Right lobe of liver (tissue), 5 donors: ENCODE data around the gene ASPSCR1. TPM values are rescaled to one million over a fixed set of nuclear protein-coding genes. Genes with fewer than 3 reads are reported as not detected.

Experiments
- total RNA-seq, 6 experiments: library from RNA; depleted of rRNA in 2 of 6; stranded (reverse); fragments of >200 nt in 2 of 6; fragmentation: NEBNext Ultra II Directional in 3 of 6; extraction: Animal tissue kit (Norgen Biotek cat#: 25700) in 3 of 6; gene quantifications; one replicate each; pipeline versions ENCODE4 v1.1.0 to v1.2.4, GENCODE V29; 2016 to 2023
- donor health status: DM: no; HTN: no; CAD: no.
- donor health status: DM: no; HTN: no; CAD: no.
- donor health status: DM: no; HTN: yes; CAD: no.
- donor health status: DM: no; HTN: yes; CAD: no.

Gene ASPSCR1
- total RNA-seq, 6 experiments from 2014 or later: 24.4 to 55.6 (median 32.9) TPM

Other genes starting within 250 kb of the ASPSCR1 start
- 100 to 1,000 TPM in 2 of 6 experiments, 10 to 100 TPM in 4; 39.5 to 146 (median 68.5) TPM for gene GCGR, start 173.5 kb upstream of the ASPSCR1 start, total RNA-seq
- gene MCRIP1, start 144.3 kb upstream of the ASPSCR1 start, total RNA-seq: 10 to 100 TPM; 19.0 to 32.6 (median 25.7) TPM
- gene PPP1R27, start 142.6 kb upstream of the ASPSCR1 start, total RNA-seq: under 1 TPM in 3 of 6 experiments, not detected in 3; 0.27 to 0.62 (median 0.40) TPM
- gene P4HB, start 117.1 kb upstream of the ASPSCR1 start, total RNA-seq: 1,000 to 10,000 TPM in 5 of 6 experiments, 100 to 1,000 TPM in 1; 856 to 5,039 (median 1,455) TPM
- gene ARHGDIA, start 106.3 kb upstream of the ASPSCR1 start, total RNA-seq: 100 to 1,000 TPM in 5 of 6 experiments, 10 to 100 TPM in 1; 92.4 to 162 (median 137) TPM
- 10 to 100 TPM; 11.6 to 20.3 (median 18.8) TPM for gene ALYREF, start 86.0 kb upstream of the ASPSCR1 start, total RNA-seq
- 100 to 1,000 TPM in 1 of 6 experiments, 10 to 100 TPM in 5; 54.3 to 101 (median 73.3) TPM for gene ANAPC11, start 85.9 kb upstream of the ASPSCR1 start, total RNA-seq
- 1 to 10 TPM in 2 of 6 experiments, under 1 TPM in 2, not detected in 2; 0.12 to 1.5 (median 0.87) TPM for gene NPB, start 75.4 kb upstream of the ASPSCR1 start, total RNA-seq
- 100 to 1,000 TPM in 1 of 6 experiments, 10 to 100 TPM in 5; 63.5 to 103 (median 89.3) TPM for gene PCYT2, start 66.2 kb upstream of the ASPSCR1 start, total RNA-seq
- gene SIRT7, start 59.5 kb upstream of the ASPSCR1 start, total RNA-seq: 10 to 100 TPM in 4 of 6 experiments, 1 to 10 TPM in 2; 7.4 to 15.0 (median 12.2) TPM
- gene MAFG, start 49.9 kb upstream of the ASPSCR1 start, total RNA-seq: 10 to 100 TPM in 2 of 6 experiments, 1 to 10 TPM in 4; 7.4 to 12.9 (median 9.2) TPM
- gene PYCR1, start 40.3 kb upstream of the ASPSCR1 start, total RNA-seq: 10 to 100 TPM in 1 of 6 experiments, 1 to 10 TPM in 5; 3.2 to 10.6 (median 5.1) TPM
- not detected for gene MYADML2, start 30.4 kb upstream of the ASPSCR1 start, total RNA-seq
- 1 to 10 TPM; 1.2 to 7.6 (median 3.0) TPM for gene NOTUM, start 16.4 kb upstream of the ASPSCR1 start, total RNA-seq
- 10 to 100 TPM; 27.3 to 81.1 (median 47.8) TPM for gene CENPX, start 45.2 kb downstream of the ASPSCR1 start, total RNA-seq
- 10 to 100 TPM in 3 of 6 experiments, 1 to 10 TPM in 3; 4.9 to 15.6 (median 11.9) TPM for gene LRRC45, start 45.7 kb downstream of the ASPSCR1 start, total RNA-seq
- 1 to 10 TPM; 3.4 to 9.0 (median 5.4) TPM for gene RAC3, start 54.0 kb downstream of the ASPSCR1 start, total RNA-seq
- gene DCXR, start 60.1 kb downstream of the ASPSCR1 start, total RNA-seq: 1,000 to 10,000 TPM in 2 of 6 experiments, 100 to 1,000 TPM in 4; 389 to 1,607 (median 735) TPM
- gene RFNG, start 74.2 kb downstream of the ASPSCR1 start, total RNA-seq: 10 to 100 TPM; 29.9 to 53.3 (median 43.7) TPM
- 10 to 100 TPM; 46.5 to 93.5 (median 62.1) TPM for gene GPS1, start 74.3 kb downstream of the ASPSCR1 start, total RNA-seq
- gene DUS1L, start 88.2 kb downstream of the ASPSCR1 start, total RNA-seq: 100 to 1,000 TPM in 2 of 6 experiments, 10 to 100 TPM in 4; 61.8 to 115 (median 89.9) TPM
- gene FASN, start 120.6 kb downstream of the ASPSCR1 start, total RNA-seq: 100 to 1,000 TPM in 4 of 6 experiments, 10 to 100 TPM in 2; 76.5 to 290 (median 217) TPM
- gene CCDC57, start 235.2 kb downstream of the ASPSCR1 start, total RNA-seq: 10 to 100 TPM; 10.1 to 37.4 (median 17.2) TPM